ENCODE measurements around the gene NAV2. TPM values are rescaled to one million over a fixed set of nuclear protein-coding genes. Genes with fewer than 3 reads are reported as not detected.
"Not testable (repeated sequence)": the region's sequence is repeated elsewhere in the genome, so short reads cannot be mapped to it uniquely, and the experiment has no call there.

Gene NAV2
- total RNA-seq, 2 experiments from 2014 or later, result 0.26 to 0.67 TPM

- DNase-seq (no peak), ATAC-seq (no peak)
- H3K4me1 Mint-ChIP-seq, result no peaks in the 10 kb centered on the region
- CTCF ChIA-PET, result no interaction called here
- no peak overlapping the region for H3K4me3 Mint-ChIP-seq
- H3K27ac Mint-ChIP-seq, result no peak overlapping the region
- H3K9me3 Mint-ChIP-seq (ENCODE audit: low read depth), result peaks cover 2% of the 10 kb centered on the region
- peaks cover 6% of the 10 kb centered on the region for H3K27me3 Mint-ChIP-seq
- H3K36me3 Mint-ChIP-seq, result no peaks in the 10 kb centered on the region
Measured at GRCh38 chr11:19992162-19992561, 279.5 kb downstream of the NAV2 start.

- Mint-ChIP-seq H3K27me3 (peaks cover 7% of the 10 kb centered on the region), H3K36me3 (no peaks in the 10 kb centered on the region), H3K4me3 (no peak overlapping the region), H3K27ac (no peak overlapping the region), H3K4me1 (no peaks in the 10 kb centered on the region), H3K9me3 (ENCODE audit: low read depth) (peaks cover 2% of the 10 kb centered on the region)
- CTCF ChIA-PET, result no interaction called here
- DNase-seq (no peak), ATAC-seq (no peak)
Measured at GRCh38 chr11:19992998-19993397, 280.4 kb downstream of the NAV2 start.

- H3K27me3 Mint-ChIP-seq, result peaks cover 7% of the 10 kb centered on the region
- no peak overlapping the region for H3K4me3 Mint-ChIP-seq
- DNase-seq, result no peak
- H3K9me3 Mint-ChIP-seq (ENCODE audit: low read depth), result peaks cover 2% of the 10 kb centered on the region
- H3K27ac Mint-ChIP-seq, result no peak overlapping the region
- no peaks in the 10 kb centered on the region for H3K4me1 Mint-ChIP-seq
- no peak for ATAC-seq
- CTCF ChIA-PET, result no interaction called here
- H3K36me3 Mint-ChIP-seq, result no peaks in the 10 kb centered on the region
Measured at GRCh38 chr11:19994672-19995071, 282.0 kb downstream of the NAV2 start.

GRCh38 chr11:19995145-19995544, 282.5 kb downstream of the NAV2 start:
- H3K4me1 Mint-ChIP-seq, result no peaks in the 10 kb centered on the region

GRCh38 chr11:19996571-19996970, 283.9 kb downstream of the NAV2 start:
- Mint-ChIP-seq H3K36me3 (no peaks in the 10 kb centered on the region), H3K4me1 (no peaks in the 10 kb centered on the region), H3K4me3 (no peak overlapping the region), H3K27me3 (peaks cover 7% of the 10 kb centered on the region), H3K9me3 (ENCODE audit: low read depth) (peaks cover 2% of the 10 kb centered on the region), H3K27ac (no peak overlapping the region)
- DNase-seq (no peak), ATAC-seq (no peak)
- CTCF ChIA-PET, result no interaction called here

More at GRCh38 chr11:19995145-19995544, 282.5 kb downstream of the NAV2 start:
- Mint-ChIP-seq H3K27ac (no peak overlapping the region), H3K4me3 (no peak overlapping the region), H3K27me3 (peaks cover 7% of the 10 kb centered on the region), H3K36me3 (no peaks in the 10 kb centered on the region), H3K9me3 (ENCODE audit: low read depth) (peaks cover 2% of the 10 kb centered on the region)
- CTCF ChIA-PET, result no interaction called here
- no peak for ATAC-seq
- no peak for DNase-seq

GRCh38 chr11:20000022-20000350, 287.3 kb downstream of the NAV2 start:
- Mint-ChIP-seq H3K27ac (no peak overlapping the region), H3K9me3 (ENCODE audit: low read depth) (no peaks in the 10 kb centered on the region), H3K4me3 (no peak overlapping the region), H3K27me3 (peaks cover 7% of the 10 kb centered on the region), H3K36me3 (no peaks in the 10 kb centered on the region), H3K4me1 (no peaks in the 10 kb centered on the region)
- CTCF ChIA-PET, result no interaction called here
- ATAC-seq (no peak), DNase-seq (no peak)

- Mint-ChIP-seq H3K9me3 (ENCODE audit: low read depth) (no peaks in the 10 kb centered on the region), H3K4me1 (no peaks in the 10 kb centered on the region), H3K36me3 (no peaks in the 10 kb centered on the region), H3K27ac (no peak overlapping the region), H3K27me3 (peaks cover 7% of the 10 kb centered on the region), H3K4me3 (no peak overlapping the region)
- DNase-seq, result no peak
- no peak for ATAC-seq
- CTCF ChIA-PET, result no interaction called here
Measured at GRCh38 chr11:20000351-20001134, 287.9 kb downstream of the NAV2 start.

- Mint-ChIP-seq H3K4me1 (no peaks in the 10 kb centered on the region), H3K9me3 (ENCODE audit: low read depth) (no peaks in the 10 kb centered on the region), H3K36me3 (no peaks in the 10 kb centered on the region), H3K4me3 (no peak overlapping the region), H3K27me3 (no peaks in the 10 kb centered on the region), H3K27ac (no peak overlapping the region)
- DNase-seq (no peak), ATAC-seq (no peak)
- CTCF ChIA-PET, result no interaction called here
Measured at GRCh38 chr11:20002312-20003216, 289.9 kb downstream of the NAV2 start.

GRCh38 chr11:20003351-20003750, 290.7 kb downstream of the NAV2 start:
- ATAC-seq (no peak), DNase-seq (no peak)
- Mint-ChIP-seq H3K36me3 (no peaks in the 10 kb centered on the region), H3K27me3 (no peaks in the 10 kb centered on the region), H3K9me3 (ENCODE audit: low read depth) (no peaks in the 10 kb centered on the region), H3K4me3 (no peak overlapping the region), H3K27ac (no peak overlapping the region), H3K4me1 (no peaks in the 10 kb centered on the region)
- CTCF ChIA-PET, result no interaction called here

GRCh38 chr11:20004866-20005265, 292.2 kb downstream of the NAV2 start:
- H3K4me3 Mint-ChIP-seq, result no peak overlapping the region
- H3K27me3 Mint-ChIP-seq, result no peaks in the 10 kb centered on the region
- DNase-seq (no peak), ATAC-seq (no peak)
- no peak overlapping the region for H3K27ac Mint-ChIP-seq
- H3K9me3 Mint-ChIP-seq (ENCODE audit: low read depth), result no peaks in the 10 kb centered on the region
- no peaks in the 10 kb centered on the region for H3K36me3 Mint-ChIP-seq
- H3K4me1 Mint-ChIP-seq, result no peaks in the 10 kb centered on the region
- CTCF ChIA-PET, result no interaction called here

- no peak for DNase-seq
- H3K9me3 Mint-ChIP-seq (ENCODE audit: low read depth), result no peaks in the 10 kb centered on the region
- no peak for ATAC-seq
- H3K4me1 Mint-ChIP-seq, result no peaks in the 10 kb centered on the region
- no peaks in the 10 kb centered on the region for H3K36me3 Mint-ChIP-seq
- H3K27me3 Mint-ChIP-seq, result no peaks in the 10 kb centered on the region
- no peak overlapping the region for H3K4me3 Mint-ChIP-seq
- no peak overlapping the region for H3K27ac Mint-ChIP-seq
- CTCF ChIA-PET, result no interaction called here
Measured at GRCh38 chr11:20005747-20006146, 293.1 kb downstream of the NAV2 start.

- DNase-seq; CTCF ChIA-PET; H3K27me3 Mint-ChIP-seq; H3K27ac Mint-ChIP-seq; H3K4me1 Mint-ChIP-seq; H3K36me3 Mint-ChIP-seq; H3K4me3 Mint-ChIP-seq; ATAC-seq; H3K9me3 Mint-ChIP-seq (ENCODE audit: low read depth): not testable (repeated sequence)
Measured at GRCh38 chr11:20006618-20007017, 294.0 kb downstream of the NAV2 start.

GRCh38 chr11:20007386-20007785, 294.7 kb downstream of the NAV2 start:
- DNase-seq (no peak), ATAC-seq (no peak)
- H3K9me3 Mint-ChIP-seq (ENCODE audit: low read depth), result no peaks in the 10 kb centered on the region
- no peak overlapping the region for H3K4me3 Mint-ChIP-seq
- no peaks in the 10 kb centered on the region for H3K4me1 Mint-ChIP-seq
- peaks cover 3% of the 10 kb centered on the region for H3K27me3 Mint-ChIP-seq
- H3K36me3 Mint-ChIP-seq, result no peaks in the 10 kb centered on the region
- CTCF ChIA-PET, result no interaction called here
- no peak overlapping the region for H3K27ac Mint-ChIP-seq

- no peaks in the 10 kb centered on the region for H3K4me1 Mint-ChIP-seq
- no peaks in the 10 kb centered on the region for H3K9me3 Mint-ChIP-seq (ENCODE audit: low read depth)
- ATAC-seq, result no peak
- H3K4me3 Mint-ChIP-seq, result no peak overlapping the region
- DNase-seq, result no peak
- no peak overlapping the region for H3K27ac Mint-ChIP-seq
- peaks cover 3% of the 10 kb centered on the region for H3K27me3 Mint-ChIP-seq
- no peaks in the 10 kb centered on the region for H3K36me3 Mint-ChIP-seq
- CTCF ChIA-PET, result no interaction called here
Measured at GRCh38 chr11:20008190-20008870, 295.7 kb downstream of the NAV2 start.

All from activated CD8-positive, alpha-beta memory T cell treated with anti-CD3 and anti-CD28 coated beads, Interleukin-2, amount 10 ng/mL, durations not matched to agents 7 days and 5 days (primary cell).